H9 (cell line): ENCODE data around the gene CYP21A2. TPM values are rescaled to one million over a fixed set of nuclear protein-coding genes. Genes with fewer than 3 reads are reported as not detected.
A peak's percentile ranks its signal among the peaks of the same experiment; 100 is the strongest.

Experiments
- DNase-seq: peaks from one replicate; pipeline ENCODE4 v3.0.0-alpha.2; 2017
- H2AFZ ChIP-seq: one replicate; pipeline ENCODE4 v1.6.1; 2013; ENCODE audit warnings: mild to moderate bottlenecking, low read length, control low read depth, moderate library complexity
- H2AK5ac ChIP-seq: 2 replicates; pipeline ENCODE4 v1.6.1; 2013; ENCODE audit warnings: low read length, control low read depth, mixed read lengths; ENCODE audit not compliant: insufficient read length
- H2BK120ac ChIP-seq: one replicate; pipeline ENCODE4 v1.6.1; 2013; ENCODE audit warnings: low read depth, mild to moderate bottlenecking, low read length, control low read depth, inconsistent platforms; ENCODE audit not compliant: poor library complexity, severe bottlenecking
- H2BK12ac ChIP-seq: 2 replicates; pipeline ENCODE4 v1.6.1; 2013; ENCODE audit warnings: low read length, control low read depth, mixed read lengths, low read depth; ENCODE audit not compliant: insufficient read length
- H2BK15ac ChIP-seq: 2 replicates; pipeline ENCODE4 v1.6.1; 2013; ENCODE audit warnings: low read depth, low read length, control low read depth
- H2BK20ac ChIP-seq: one replicate; pipeline ENCODE4 v1.6.1; 2013; ENCODE audit warnings: low read depth, mild to moderate bottlenecking, low read length, control low read depth, inconsistent platforms; ENCODE audit not compliant: poor library complexity, severe bottlenecking
- H2BK5ac ChIP-seq: 2 replicates; pipeline ENCODE4 v1.6.1; 2013; ENCODE audit warnings: low read length, control low read depth, mixed read lengths; ENCODE audit not compliant: insufficient read length
- H3K14ac ChIP-seq: 2 replicates; pipeline ENCODE4 v1.6.1; 2013; ENCODE audit warnings: low read length, control low read depth; ENCODE audit not compliant: insufficient read depth
- H3K18ac ChIP-seq: 2 replicates; pipeline ENCODE4 v1.6.1; 2013; ENCODE audit warnings: low read depth, mild to moderate bottlenecking, mixed read lengths, low read length, control low read depth; ENCODE audit not compliant: insufficient read length
- H3K23ac ChIP-seq: 2 replicates; pipeline ENCODE4 v1.6.1; 2013; ENCODE audit warnings: low read length, control low read depth, mixed read lengths, low read depth; ENCODE audit not compliant: insufficient read length
- H3K23me2 ChIP-seq: 2 replicates; pipeline ENCODE4 v1.6.1; 2013; ENCODE audit warnings: low read depth, mild to moderate bottlenecking, mixed read lengths, low read length, control low read depth; ENCODE audit not compliant: insufficient read length, poor library complexity, severe bottlenecking
- H3K27ac ChIP-seq: 2 replicates; pipeline ENCODE4 v1.5.1; 2013; ENCODE audit warnings: low read length, control low read depth, mixed read lengths, low read depth; ENCODE audit not compliant: insufficient read length
- H3K27me3 ChIP-seq: 2 replicates; pipeline ENCODE4 v1.6.1; 2013; ENCODE audit warnings: low read length, control low read depth, inconsistent platforms; ENCODE audit not compliant: insufficient read depth
- H3K4ac ChIP-seq: 2 replicates; pipeline ENCODE4 v1.6.1; 2013; ENCODE audit warnings: low read depth, mild to moderate bottlenecking, control low read depth, inconsistent platforms, low read length, moderate library complexity
- H3K4me1 ChIP-seq: 2 replicates; pipeline ENCODE4 v1.6.1; 2013; ENCODE audit warnings: low read length, control low read depth, inconsistent platforms; ENCODE audit not compliant: insufficient read depth
- H3K4me2 ChIP-seq: 2 replicates; pipeline ENCODE4 v1.6.1; 2013; ENCODE audit warnings: low read length, control low read depth, mixed read lengths; ENCODE audit not compliant: insufficient read length, insufficient read depth
- H3K56ac ChIP-seq: 2 replicates; pipeline ENCODE4 v1.6.1; 2013; ENCODE audit warnings: low read depth, mild to moderate bottlenecking, mixed read lengths, low read length, control low read depth; ENCODE audit not compliant: insufficient read length
- H3K79me1 ChIP-seq: 2 replicates; pipeline ENCODE4 v1.6.1; 2013; ENCODE audit warnings: low read depth, mild to moderate bottlenecking, moderate library complexity, low read length, control low read depth, inconsistent platforms; ENCODE audit not compliant: insufficient read depth, poor library complexity, severe bottlenecking
- H3K79me2 ChIP-seq: 2 replicates; pipeline ENCODE4 v1.6.1; 2013; ENCODE audit warnings: low read length, control low read depth, inconsistent platforms; ENCODE audit not compliant: insufficient read depth
- H3K9ac ChIP-seq: 2 replicates; pipeline ENCODE4 v1.6.1; 2013; ENCODE audit warnings: low read length, control low read depth, mixed read lengths; ENCODE audit not compliant: insufficient read length; ENCODE audit errors: extremely low read depth
- H3K9me3 ChIP-seq: one replicate; pipeline ENCODE4 v1.6.1; 2013; ENCODE audit warnings: low read depth, low read length, inconsistent platforms; ENCODE audit not compliant: control insufficient read depth
- H3T11ph ChIP-seq: one replicate; pipeline ENCODE4 v1.6.1; 2013; ENCODE audit warnings: mild to moderate bottlenecking, low read length, control low read depth, inconsistent platforms
- H4K20me1 ChIP-seq: one replicate; pipeline ENCODE4 v1.6.1; 2013; ENCODE audit not compliant: control insufficient read depth, insufficient read length, insufficient read depth
- H4K5ac ChIP-seq: 2 replicates; pipeline ENCODE4 v1.6.1; 2013; ENCODE audit warnings: low read depth, mild to moderate bottlenecking, mixed read lengths, low read length, control low read depth; ENCODE audit not compliant: insufficient read length
- H4K8ac ChIP-seq: replicated peaks from 2 replicates; pipeline ENCODE4 v1.6.1; 2013; ENCODE audit warnings: low read length, control low read depth, mixed read lengths, low read depth; ENCODE audit not compliant: insufficient read length
- H4K91ac ChIP-seq: 2 replicates; pipeline ENCODE4 v1.6.1; 2013; ENCODE audit warnings: low read depth, mild to moderate bottlenecking, moderate library complexity, mixed read lengths, low read length, control low read depth; ENCODE audit not compliant: insufficient read length
- H3K27ac Mint-ChIP-seq, 3 experiments: 2 replicates in 2 of 3; 3 replicates in 1 of 3; pipeline ENCODE4 v1.8.0; 2020 to 2021; ENCODE audit warnings: mixed read lengths in 3 of 3, mild to moderate bottlenecking in 1 of 3, moderate library complexity in 1 of 3
- H3K27me3 Mint-ChIP-seq: 2 replicates; pipeline ENCODE4 v1.8.0; 2021; ENCODE audit warnings: low read depth, mild to moderate bottlenecking, moderate library complexity, mixed read lengths
- H3K36me3 Mint-ChIP-seq, 3 experiments: 2 replicates in 2 of 3; 3 replicates in 1 of 3; pipeline ENCODE4 v1.8.0; 2020 to 2021; ENCODE audit warnings: low read depth in 3 of 3, mixed read lengths in 3 of 3; ENCODE audit not compliant: insufficient read depth in 1 of 3
- H3K4me1 Mint-ChIP-seq, 2 experiments: 2 replicates each; pipeline ENCODE4 v1.8.0; 2020; ENCODE audit warnings: mixed read lengths in 2 of 2
- H3K4me3 Mint-ChIP-seq, 2 experiments: 2 replicates in 1 of 2; 3 replicates in 1 of 2; pipeline ENCODE4 v1.8.0; 2020 to 2021; ENCODE audit warnings: mild to moderate bottlenecking in 2 of 2, mixed read lengths in 2 of 2, moderate library complexity in 1 of 2
- H3K9me3 Mint-ChIP-seq, 2 experiments: 2 replicates in 1 of 2; 3 replicates in 1 of 2; pipeline ENCODE4 v1.8.0; 2020; ENCODE audit warnings: mild to moderate bottlenecking in 2 of 2, mixed read lengths in 2 of 2, moderate library complexity in 1 of 2
- WGBS: extraction: QIAGEN DNeasy Blood & Tissue Kit; methylation state at CpG from one replicate; pipeline ENCODE4 v1.1.7; 2013; ENCODE audit warnings: missing lambda C conversion rate, low lambda C conversion rate, mixed read lengths; ENCODE audit not compliant: insufficient read length; ENCODE audit errors: extremely low coverage; 5-methylcytosine and 5-hydroxymethylcytosine counted together
- total RNA-seq: library from RNA; stranded (reverse); gene quantifications from 2 replicates; pipeline ENCODE4 v1.2.1, GENCODE V29; 2021
- TF ChIP-seq, protein P1 (sequence below): fragments of 200-600 bp; sonication (generic); conservative IDR thresholded peaks from 3 replicates; pipeline ENCODE4 v1.8.0; 2021; ENCODE audit warnings: antibody characterized with exemption, mild to moderate bottlenecking

The CYP21A2 gene
- total RNA-seq, 1 experiment from 2014 or later: not detected

DNA sequence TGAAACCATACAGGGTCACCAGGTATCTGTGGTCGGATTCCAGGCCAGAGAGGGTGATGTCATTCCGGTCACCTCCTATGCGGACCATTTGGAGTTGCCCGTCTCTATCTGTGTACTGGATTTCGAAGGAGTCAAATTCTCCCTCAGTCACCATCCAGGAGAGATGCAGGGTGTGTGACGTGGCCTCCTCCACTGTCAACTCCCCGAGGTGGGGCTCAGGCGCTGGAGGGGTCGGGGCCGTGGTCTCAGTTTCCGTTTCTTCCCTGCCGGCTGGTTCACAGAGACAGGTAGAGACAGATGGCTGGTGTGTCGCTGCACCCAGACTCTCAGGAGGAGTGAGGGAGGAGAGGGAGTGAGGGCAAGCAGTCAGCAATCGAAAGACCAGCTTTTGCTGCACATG, 30.7 kb downstream of the CYP21A2 start:
- Histone ChIP-seq H2BK20ac (no peak overlapping the region), H4K8ac (no peak overlapping the region), H3K4me2 (no peak overlapping the region), H3K23ac (no peak overlapping the region), H3K18ac (no peak overlapping the region), H4K5ac (no peak overlapping the region), H3K27ac (no peak overlapping the region), H3K27me3 (no peaks in the 10 kb centered on the region), H3K23me2 (no peaks in the 10 kb centered on the region), H3K56ac (no peak overlapping the region), H3K4ac (no peak overlapping the region), H3K9ac (no peak overlapping the region), H2AFZ (no peak overlapping the region), H4K20me1 (no peaks in the 10 kb centered on the region), H2BK15ac (no peak overlapping the region), H2AK5ac (no peak overlapping the region), H3K4me1 (no peaks in the 10 kb centered on the region), H3K14ac (no peak overlapping the region), H3K9me3 (no peaks in the 10 kb centered on the region), H3T11ph (no peak overlapping the region), H2BK120ac (no peak overlapping the region), H2BK5ac (no peak overlapping the region), H3K79me1 (no peaks in the 10 kb centered on the region), H2BK12ac (no peak overlapping the region), H4K91ac (no peak overlapping the region), H3K79me2 (no peaks in the 10 kb centered on the region)
- Mint-ChIP-seq H3K27me3 (peaks cover 8% of the 10 kb centered on the region), H3K36me3 (no peaks in the 10 kb centered on the region), H3K27ac (peak overlapping the region in 1 of 3 experiments; percentile 74; a peak in 1 of 7 replicates), H3K4me1 (peaks cover 24 to 29% of the 10 kb centered on the region in 2 experiments), H3K4me3 (no peak overlapping the region), H3K9me3 (no peaks in the 10 kb centered on the region)
- TF ChIP-seq, protein P1, sequence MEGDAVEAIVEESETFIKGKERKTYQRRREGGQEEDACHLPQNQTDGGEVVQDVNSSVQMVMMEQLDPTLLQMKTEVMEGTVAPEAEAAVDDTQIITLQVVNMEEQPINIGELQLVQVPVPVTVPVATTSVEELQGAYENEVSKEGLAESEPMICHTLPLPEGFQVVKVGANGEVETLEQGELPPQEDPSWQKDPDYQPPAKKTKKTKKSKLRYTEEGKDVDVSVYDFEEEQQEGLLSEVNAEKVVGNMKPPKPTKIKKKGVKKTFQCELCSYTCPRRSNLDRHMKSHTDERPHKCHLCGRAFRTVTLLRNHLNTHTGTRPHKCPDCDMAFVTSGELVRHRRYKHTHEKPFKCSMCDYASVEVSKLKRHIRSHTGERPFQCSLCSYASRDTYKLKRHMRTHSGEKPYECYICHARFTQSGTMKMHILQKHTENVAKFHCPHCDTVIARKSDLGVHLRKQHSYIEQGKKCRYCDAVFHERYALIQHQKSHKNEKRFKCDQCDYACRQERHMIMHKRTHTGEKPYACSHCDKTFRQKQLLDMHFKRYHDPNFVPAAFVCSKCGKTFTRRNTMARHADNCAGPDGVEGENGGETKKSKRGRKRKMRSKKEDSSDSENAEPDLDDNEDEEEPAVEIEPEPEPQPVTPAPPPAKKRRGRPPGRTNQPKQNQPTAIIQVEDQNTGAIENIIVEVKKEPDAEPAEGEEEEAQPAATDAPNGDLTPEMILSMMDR: no peak
- WGBS: no CpG with 5 or more reads among the region's 14 CpGs
- no peak for DNase-seq
